Neural cell (in vitro differentiated cells): ENCODE measurements around the gene CHD8.

Experiments
- CTCF ChIP-seq: fragments of 450-650 bp; IDR thresholded peaks from 2 replicates; pipeline ENCODE4 v1.5.1; 2014; ENCODE audit warnings: antibody characterized with exemption, mild to moderate bottlenecking, moderate library complexity; ENCODE audit not compliant: poor library complexity, severe bottlenecking
- MXI1 ChIP-seq: fragments of 450-650 bp; conservative IDR thresholded peaks from 2 replicates; pipeline ENCODE4 v1.6.1; 2014; ENCODE audit warnings: antibody characterized with exemption, mild to moderate bottlenecking; ENCODE audit not compliant: poor library complexity, severe bottlenecking
- RAD21 ChIP-seq: fragments of 450-650 bp; conservative IDR thresholded peaks from 2 replicates; pipeline ENCODE4 v1.6.1; 2014; ENCODE audit warnings: antibody characterized with exemption, mild to moderate bottlenecking, moderate library complexity

DNA sequence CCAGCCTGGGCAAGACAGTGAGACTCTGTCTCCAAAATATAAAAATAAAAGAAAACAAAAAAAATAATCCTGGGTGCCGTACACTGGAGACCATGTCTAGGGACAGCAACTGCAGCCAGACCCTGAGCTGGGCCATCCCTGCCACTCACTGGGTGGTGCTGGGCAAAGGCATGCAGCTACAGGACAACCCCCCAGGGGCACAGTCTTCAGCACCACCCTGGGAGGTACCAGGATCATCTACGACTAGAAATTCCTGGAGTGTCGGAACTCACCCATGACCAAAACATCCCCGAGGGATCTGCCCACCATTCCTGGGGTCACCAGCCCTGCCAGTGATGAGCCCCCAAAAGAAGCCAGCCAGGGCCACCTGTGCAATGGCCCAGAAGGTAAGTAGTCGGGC, 36.4 kb downstream of the CHD8 start:
- TF ChIP-seq RAD21 (no peak), MXI1 (no peak), CTCF (no peak)
